HepG2 (cell line): ENCODE results near the gene KDM8. TPM values are rescaled to one million over a fixed set of nuclear protein-coding genes. Genes with fewer than 3 reads are reported as not detected.
A peak's percentile ranks its signal among the peaks of the same experiment; 100 is the strongest.

Source experiments
- HCFC1 ChIP-seq: fragments of 150-350 bp; IDR thresholded peaks from 2 replicates; pipeline ENCODE4 v1.6.1; 2014; ENCODE audit warnings: low read depth, low read length
- KLF9 ChIP-seq: IDR thresholded peaks from 2 replicates; pipeline ENCODE4 v1.6.1; 2016; ENCODE audit warnings: low read depth
- MEF2D ChIP-seq: sonication (generic); formaldehyde crosslinking; IDR thresholded peaks from 2 replicates; pipeline ENCODE4 v1.5.1; 2020; ENCODE audit warnings: mild to moderate bottlenecking, missing genetic modification reagents
- MTA1 ChIP-seq: sonication (generic); formaldehyde crosslinking; IDR thresholded peaks from 2 replicates; pipeline ENCODE4 v1.4.0; 2020; ENCODE audit warnings: missing genetic modification reagents, mild to moderate bottlenecking, borderline replicate concordance
- NR0B2 ChIP-seq: sonication (generic); formaldehyde crosslinking; IDR thresholded peaks from 2 replicates; pipeline ENCODE4 v1.4.0; 2020; ENCODE audit warnings: mild to moderate bottlenecking, missing genetic modification reagents
- SRF ChIP-seq: IDR thresholded peaks from 2 replicates; pipeline ENCODE4 v1.6.1; 2011; ENCODE audit warnings: mild to moderate bottlenecking, low read depth, low read length, moderate library complexity
- TRAFD1 ChIP-seq: sonication (generic); formaldehyde crosslinking; IDR thresholded peaks from 2 replicates; pipeline ENCODE4 v1.5.1; 2020; ENCODE audit warnings: missing genetic modification reagents, mild to moderate bottlenecking, borderline replicate concordance
- TRIM22 ChIP-seq: fragments of 450-650 bp; IDR thresholded peaks from 2 replicates; pipeline ENCODE4 v1.6.1; 2017
- ZBTB4 ChIP-seq: sonication (generic); formaldehyde crosslinking; IDR thresholded peaks from 2 replicates; pipeline ENCODE4 v1.4.0; 2020; ENCODE audit warnings: missing genetic modification reagents, mild to moderate bottlenecking, borderline replicate concordance
- ZFP62 ChIP-seq: sonication (generic); formaldehyde crosslinking; IDR thresholded peaks from 2 replicates; pipeline ENCODE4 v1.4.0; 2020; ENCODE audit warnings: missing genetic modification reagents
- ZNF30 ChIP-seq: sonication (generic); formaldehyde crosslinking; IDR thresholded peaks from 2 replicates; pipeline ENCODE4 v1.5.0; 2020; ENCODE audit warnings: mild to moderate bottlenecking, missing genetic modification reagents
- ZNF34 ChIP-seq: sonication (generic); formaldehyde crosslinking; IDR thresholded peaks from 2 replicates; pipeline ENCODE4 v1.4.0; 2020; ENCODE audit warnings: mild to moderate bottlenecking, missing genetic modification reagents, borderline replicate concordance
- ZNF576 ChIP-seq: sonication (generic); formaldehyde crosslinking; IDR thresholded peaks from 2 replicates; pipeline ENCODE4 v1.4.0; 2020; ENCODE audit warnings: mild to moderate bottlenecking, missing genetic modification reagents
- ZNF646 ChIP-seq: sonication (generic); formaldehyde crosslinking; IDR thresholded peaks from 2 replicates; pipeline ENCODE4 v1.9.0; 2021; ENCODE audit warnings: mild to moderate bottlenecking, missing genetic modification reagents
- polyA plus RNA-seq, 8 experiments: library from polyadenylated mRNA; depleted of rRNA in 3 of 8; stranded (reverse) in 7 of 8; unstranded in 1 of 8; fragments of >200 nt; fragmentation: Illumina TruSeq in 4 of 8; extraction: Trizol in 4 of 8; gene quantifications; 2 replicates each; pipeline versions ENCODE4 v1.2.1 to v1.2.3, GENCODE V29; 2011 to 2016; ENCODE audit warnings: low read depth in 4 of 8, missing spikeins in 1 of 8, mixed read lengths in 1 of 8; ENCODE audit not compliant: insufficient read depth in 1 of 8
- total RNA-seq, 5 experiments: library from RNA; depleted of rRNA; stranded (reverse); fragments of >200 nt; fragmentation: Illumina TruSeq; extraction: Trizol; gene quantifications; 2 replicates each; pipeline ENCODE4 v1.2.3, GENCODE V29; 2016; ENCODE audit warnings: low read depth in 1 of 5

Gene KDM8
- total and polyA plus RNA-seq, 2 of the 13 experiments (the other 11 are each of a cell fraction or from before 2014, with no cell fraction given) = 3.3 to 8.6 TPM

GRCh38 chr16:27203507-27204311, at the start of gene KDM8 (continued):
- TF ChIP-seq ZBTB4 (CRISPR knock-in tag) (peak; percentile 90), NR0B2 (CRISPR knock-in tag) (no peak), KLF9 (CRISPR knock-in tag) (peak; percentile 90), ZNF30 (CRISPR knock-in tag) (peak; percentile 74; the same call in 1 of the 2 replicates), MEF2D (CRISPR knock-in tag) (peak; percentile 93), TRAFD1 (CRISPR knock-in tag) (no peak), ZNF646 (no peak), SRF (no peak), MTA1 (no peak; the same call in 1 of the 2 replicates), TRIM22 (no peak), ZFP62 (CRISPR knock-in tag) (no peak), ZNF576 (CRISPR knock-in tag) (no peak; the same call in 1 of the 2 replicates), ZNF34 (CRISPR knock-in tag) (peak; percentile 29; the same call in 1 of the 2 replicates), HCFC1 (no peak)
